ENCODE measurements around the gene SEMA3F.

The SEMA3F gene

GRCh38 chr3:50193746-50194127 lies 38.6 kb downstream of the SEMA3F start:
- H3K4me3 ChIP-seq (replicated peaks in 1 of 2; ENCODE audit: low read depth in 2 of 2, low read length in 2 of 2): no peak overlapping the region
- TF ChIP-seq, protein P1, sequence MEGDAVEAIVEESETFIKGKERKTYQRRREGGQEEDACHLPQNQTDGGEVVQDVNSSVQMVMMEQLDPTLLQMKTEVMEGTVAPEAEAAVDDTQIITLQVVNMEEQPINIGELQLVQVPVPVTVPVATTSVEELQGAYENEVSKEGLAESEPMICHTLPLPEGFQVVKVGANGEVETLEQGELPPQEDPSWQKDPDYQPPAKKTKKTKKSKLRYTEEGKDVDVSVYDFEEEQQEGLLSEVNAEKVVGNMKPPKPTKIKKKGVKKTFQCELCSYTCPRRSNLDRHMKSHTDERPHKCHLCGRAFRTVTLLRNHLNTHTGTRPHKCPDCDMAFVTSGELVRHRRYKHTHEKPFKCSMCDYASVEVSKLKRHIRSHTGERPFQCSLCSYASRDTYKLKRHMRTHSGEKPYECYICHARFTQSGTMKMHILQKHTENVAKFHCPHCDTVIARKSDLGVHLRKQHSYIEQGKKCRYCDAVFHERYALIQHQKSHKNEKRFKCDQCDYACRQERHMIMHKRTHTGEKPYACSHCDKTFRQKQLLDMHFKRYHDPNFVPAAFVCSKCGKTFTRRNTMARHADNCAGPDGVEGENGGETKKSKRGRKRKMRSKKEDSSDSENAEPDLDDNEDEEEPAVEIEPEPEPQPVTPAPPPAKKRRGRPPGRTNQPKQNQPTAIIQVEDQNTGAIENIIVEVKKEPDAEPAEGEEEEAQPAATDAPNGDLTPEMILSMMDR (IDR thresholded peaks at IDR 0.05; ENCODE audit: low read depth, low read length): no peak
- DNase-seq (ENCODE audit: low read depth in 2 of 2): no peak

DNA sequence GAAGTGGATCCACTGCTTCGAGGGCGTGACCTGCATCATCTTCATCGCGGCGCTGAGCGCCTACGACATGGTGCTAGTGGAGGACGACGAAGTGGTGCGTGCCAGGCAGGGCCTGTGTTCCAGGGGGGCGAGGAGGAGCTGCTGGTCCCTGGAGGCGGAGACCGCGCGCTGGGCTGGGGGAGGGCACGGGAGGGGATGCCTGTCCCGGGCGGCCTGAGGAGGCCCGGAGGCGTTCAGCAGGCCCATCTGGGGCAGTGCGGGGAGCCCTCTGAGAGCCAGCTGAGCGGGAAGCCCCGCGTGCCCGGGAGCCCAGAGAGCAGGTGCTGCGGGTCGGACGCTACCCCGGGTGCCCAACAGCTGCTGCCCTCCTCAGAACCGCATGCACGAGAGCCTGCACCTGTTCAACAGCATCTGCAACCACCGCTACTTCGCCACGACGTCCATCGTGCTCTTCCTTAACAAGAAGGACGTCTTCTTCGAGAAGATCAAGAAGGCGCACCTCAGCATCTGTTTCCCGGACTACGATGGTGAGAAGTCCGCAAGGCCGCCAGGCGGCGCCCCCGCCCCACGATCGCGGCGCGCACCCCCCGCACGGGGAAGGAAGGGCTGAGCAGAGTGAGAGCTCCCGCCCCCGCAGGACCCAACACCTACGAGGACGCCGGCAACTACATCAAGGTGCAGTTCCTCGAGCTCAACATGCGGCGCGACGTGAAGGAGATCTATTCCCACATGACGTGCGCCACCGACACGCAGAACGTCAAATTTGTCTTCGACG lies 39.2 kb downstream of the SEMA3F start:
- peak; percentile 68 for DNase-seq (ENCODE audit: low read depth in 2 of 2)
- H3K4me3 ChIP-seq (replicated peaks in 1 of 2; ENCODE audit: low read depth in 2 of 2, low read length in 2 of 2): no peak overlapping the region
- TF ChIP-seq, protein P1 (IDR thresholded peaks at IDR 0.05; ENCODE audit: low read depth, low read length): peak; percentile 65

DNA sequence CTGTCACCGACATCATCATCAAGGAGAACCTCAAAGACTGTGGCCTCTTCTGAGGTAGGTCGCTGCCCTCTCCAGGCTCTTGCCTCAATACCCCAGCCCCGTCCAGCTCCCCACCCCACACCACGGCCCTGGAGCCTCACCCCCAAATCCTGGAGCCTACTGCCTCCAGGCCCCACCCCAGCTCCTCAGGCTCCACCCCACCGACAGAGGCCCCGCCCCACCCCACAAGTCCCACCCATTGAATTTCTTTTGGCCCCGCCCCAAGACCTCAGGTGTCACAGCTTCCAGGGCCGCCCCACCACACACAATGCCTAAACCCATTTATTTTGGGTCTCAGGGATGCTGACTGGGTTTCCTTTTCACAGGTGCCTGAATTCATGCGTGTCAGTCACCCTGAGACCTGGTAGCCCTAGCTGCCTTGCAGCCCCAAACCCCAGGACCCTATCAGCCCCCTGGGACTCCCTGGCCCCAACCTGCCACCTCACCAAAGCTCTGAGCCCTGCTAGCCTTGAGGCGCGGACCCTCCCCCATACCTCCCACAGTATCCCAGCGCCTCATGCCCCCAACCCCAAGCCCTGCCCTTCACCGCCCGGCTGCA lies 39.9 kb downstream of the SEMA3F start:
- no peak overlapping the region for H3K4me3 ChIP-seq (replicated peaks in 1 of 2; ENCODE audit: low read depth in 2 of 2, low read length in 2 of 2)
- TF ChIP-seq, protein P1 (IDR thresholded peaks at IDR 0.05; ENCODE audit: low read depth, low read length): no peak
- peak in 1 of 2 donors; percentile 11 for DNase-seq (ENCODE audit: low read depth in 2 of 2)

DNA sequence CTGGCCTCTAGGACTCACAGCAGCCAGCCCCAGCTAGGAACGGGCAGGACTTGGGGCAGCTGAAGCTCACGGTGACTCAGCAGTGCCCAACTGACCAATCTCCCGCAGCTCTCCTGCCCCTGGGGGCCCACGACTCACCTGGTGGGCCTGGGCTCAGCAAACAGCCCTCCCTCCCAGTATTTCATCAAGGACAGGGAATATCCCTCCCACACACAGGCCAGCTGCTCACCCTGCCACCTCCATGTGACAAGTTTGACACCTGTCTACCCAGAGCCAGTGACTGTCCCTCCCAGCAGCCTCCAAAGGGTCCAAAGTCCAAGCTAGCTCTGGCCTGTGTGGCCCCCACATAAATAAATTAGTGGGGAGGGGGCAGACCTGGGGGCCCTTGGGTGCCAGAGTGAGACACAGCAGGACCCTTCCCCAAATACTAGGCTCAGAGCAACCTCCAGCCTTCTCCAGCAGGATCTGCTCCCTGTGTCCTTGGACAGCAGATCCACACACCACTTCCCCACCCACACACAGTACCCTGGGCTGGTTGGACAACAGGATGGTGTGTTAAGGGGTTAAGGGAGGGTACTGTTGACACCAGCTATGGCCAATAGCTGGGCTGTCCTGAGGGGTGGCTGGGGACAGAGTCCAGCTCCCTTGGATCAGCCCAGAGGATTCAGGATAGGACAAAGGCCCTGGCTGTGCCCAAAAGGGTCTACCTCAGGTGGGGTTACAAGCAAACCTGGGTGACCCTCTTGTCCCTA lies 40.6 kb downstream of the SEMA3F start:
- no peak overlapping the region for H3K4me3 ChIP-seq (replicated peaks in 1 of 2; ENCODE audit: low read depth in 2 of 2, low read length in 2 of 2)
- peak in 1 of 2 donors; percentile 12 for DNase-seq (ENCODE audit: low read depth in 2 of 2)
- TF ChIP-seq, protein P1 (IDR thresholded peaks at IDR 0.05; ENCODE audit: low read depth, low read length): no peak

- TF ChIP-seq, protein P1 (IDR thresholded peaks at IDR 0.05; ENCODE audit: low read depth, low read length): no peak
- no peak for DNase-seq (ENCODE audit: low read depth in 2 of 2)
- no peak overlapping the region for H3K4me3 ChIP-seq (replicated peaks in 1 of 2; ENCODE audit: low read depth in 2 of 2, low read length in 2 of 2)
These were observed 41.2 kb downstream of the SEMA3F start for GRCh38 chr3:50196253-50196801.

DNA sequence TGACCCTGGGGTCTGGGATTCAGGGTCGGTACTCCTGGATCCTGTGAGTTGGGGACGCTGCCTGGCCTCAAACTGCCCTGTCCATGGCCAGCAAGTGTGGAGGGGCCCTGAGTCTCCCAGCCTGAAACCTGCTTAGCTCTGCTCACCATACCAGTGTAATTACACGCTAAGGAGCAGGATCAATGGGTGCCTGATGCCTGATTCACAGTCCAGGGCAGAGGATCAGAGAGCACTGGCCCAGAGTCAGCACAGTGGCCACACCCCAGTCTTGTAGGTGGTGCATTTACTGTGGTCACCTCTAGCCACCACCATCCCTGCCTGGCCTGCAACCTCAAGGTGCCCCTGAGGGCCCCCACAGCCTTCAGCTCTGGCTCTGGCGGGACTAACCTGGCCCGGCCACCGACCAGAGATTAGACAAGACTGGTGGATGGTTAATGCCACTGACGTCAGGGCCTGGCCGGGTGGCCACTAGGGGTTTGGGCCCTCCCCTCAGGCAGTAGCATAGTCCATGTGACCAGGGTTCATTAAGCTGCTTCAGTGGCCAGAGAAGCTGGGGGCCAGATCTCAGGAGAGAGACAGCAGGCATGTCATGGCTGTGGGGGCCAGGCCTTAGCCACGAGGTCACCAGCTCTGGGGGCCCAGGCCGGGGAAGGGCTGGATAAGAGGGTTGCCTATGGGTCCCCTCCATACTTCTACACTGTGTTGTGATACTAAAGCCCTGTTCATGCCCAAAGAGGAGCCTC lies 46.6 kb downstream of the SEMA3F start:
- H3K4me3 ChIP-seq (replicated peaks in 1 of 2; ENCODE audit: low read depth in 2 of 2, low read length in 2 of 2): no peak overlapping the region
- TF ChIP-seq, protein P1 (IDR thresholded peaks at IDR 0.05; ENCODE audit: low read depth, low read length): no peak
- DNase-seq (ENCODE audit: low read depth in 2 of 2): no peak
